ENCODE measurements around the gene B9D1.

Gene B9D1, protein sequence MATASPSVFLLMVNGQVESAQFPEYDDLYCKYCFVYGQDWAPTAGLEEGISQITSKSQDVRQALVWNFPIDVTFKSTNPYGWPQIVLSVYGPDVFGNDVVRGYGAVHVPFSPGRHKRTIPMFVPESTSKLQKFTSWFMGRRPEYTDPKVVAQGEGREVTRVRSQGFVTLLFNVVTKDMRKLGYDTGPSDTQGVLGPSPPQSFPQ

DNA sequence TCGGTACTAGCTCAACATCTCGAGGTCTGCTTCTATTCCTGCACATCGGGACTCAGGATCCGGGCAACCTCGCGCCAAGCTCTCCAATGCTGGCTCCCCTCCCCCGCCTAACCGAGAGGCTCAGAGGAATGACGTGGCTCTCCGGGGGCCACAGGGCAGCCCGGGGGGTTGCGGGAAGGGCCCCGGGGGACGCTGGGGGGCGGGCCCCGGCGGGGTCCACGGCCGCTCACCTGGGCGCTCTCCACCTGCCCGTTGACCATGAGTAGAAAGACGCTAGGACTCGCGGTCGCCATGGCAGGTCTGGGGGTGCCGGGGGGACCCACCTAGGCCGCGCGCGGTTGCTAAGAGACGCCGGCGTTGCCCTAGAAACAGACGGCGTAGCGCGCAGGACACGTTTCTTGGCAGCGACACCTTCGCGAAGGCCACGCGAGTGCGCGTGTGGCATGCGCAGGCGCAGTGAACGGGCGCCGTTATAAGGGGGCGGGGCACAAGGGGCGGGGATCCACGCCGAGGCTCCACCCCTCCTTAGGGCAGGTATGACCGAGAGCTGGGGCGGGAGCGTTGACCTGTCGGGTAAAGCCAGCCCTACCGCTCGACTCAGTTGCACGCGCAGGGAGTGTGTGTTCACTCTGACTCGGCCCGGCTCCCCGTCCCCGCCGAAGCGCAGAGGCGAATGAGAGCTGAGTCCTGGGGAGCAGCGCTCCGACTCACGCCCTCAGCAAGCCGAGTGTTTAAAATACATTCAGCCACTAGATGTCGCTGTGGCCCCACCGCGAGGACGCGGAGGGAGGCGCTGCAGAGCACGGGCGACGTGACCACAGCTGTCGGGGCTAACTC is at the start of gene B9D1:
Gene B9D1 (minus strand): TSS at position 447 of the 837 bp plus-strand sequence. CDS start 154 bp downstream, at position 293.
- H3K4me3 ChIP-seq (ENCODE audit: low read depth, low read length) = peak within 1 kb of the TSS; percentile 86
- peak; percentile 71 for DNase-seq (ENCODE audit: low read depth)
- peak; percentile 99 for TF ChIP-seq CTCF (IDR thresholded peaks at IDR 0.05; ENCODE audit: control insufficient read depth, extremely low read depth, insufficient read depth)

DNA sequence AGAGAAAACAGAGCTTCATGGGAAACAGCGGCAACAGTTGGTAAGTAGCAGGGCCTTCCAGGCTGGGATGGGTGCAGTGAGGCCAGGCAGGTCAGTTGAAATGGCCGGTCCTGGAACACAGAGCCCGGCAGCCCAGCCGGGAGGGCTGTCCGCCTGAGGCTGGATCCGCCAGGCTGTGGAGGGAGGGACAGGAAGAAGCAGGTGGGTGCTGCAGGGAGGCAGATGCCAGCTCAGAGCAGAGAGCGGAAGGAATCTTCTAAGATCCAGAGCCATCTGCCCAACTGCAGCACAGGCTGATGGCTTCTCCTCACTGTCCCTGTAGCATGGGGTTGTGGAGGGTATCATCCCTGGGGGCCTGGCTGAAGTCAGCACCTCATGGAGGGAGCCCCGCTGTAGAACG is 49.1 kb upstream of the B9D1 start:
- no peak overlapping the region for H3K4me3 ChIP-seq (ENCODE audit: low read depth, low read length)
- no peak for DNase-seq (ENCODE audit: low read depth)
- no peak for TF ChIP-seq CTCF (IDR thresholded peaks at IDR 0.05; ENCODE audit: control insufficient read depth, extremely low read depth, insufficient read depth)

- no peak within 1 kb of the TSS for H3K4me3 ChIP-seq (ENCODE audit: low read depth, low read length)
- TF ChIP-seq CTCF (IDR thresholded peaks at IDR 0.05; ENCODE audit: control insufficient read depth, extremely low read depth, insufficient read depth) = no peak
- DNase-seq (ENCODE audit: low read depth) = no peak
Observed at GRCh38 chr17:19410875-19411620, 48.5 kb upstream of the B9D1 start, which contains the start of gene RNF112. TSS of gene RNF112 (plus strand) at chr17:19411232. CDS start at chr17:19411409, 177 bp downstream.

- no peak overlapping the region for H3K4me3 ChIP-seq (ENCODE audit: low read depth, low read length)
- no peak for DNase-seq (ENCODE audit: low read depth)
- no peak for TF ChIP-seq CTCF (IDR thresholded peaks at IDR 0.05; ENCODE audit: control insufficient read depth, extremely low read depth, insufficient read depth)
Observed at GRCh38 chr17:19410091-19410490, 47.6 kb upstream of the B9D1 start.

DNA sequence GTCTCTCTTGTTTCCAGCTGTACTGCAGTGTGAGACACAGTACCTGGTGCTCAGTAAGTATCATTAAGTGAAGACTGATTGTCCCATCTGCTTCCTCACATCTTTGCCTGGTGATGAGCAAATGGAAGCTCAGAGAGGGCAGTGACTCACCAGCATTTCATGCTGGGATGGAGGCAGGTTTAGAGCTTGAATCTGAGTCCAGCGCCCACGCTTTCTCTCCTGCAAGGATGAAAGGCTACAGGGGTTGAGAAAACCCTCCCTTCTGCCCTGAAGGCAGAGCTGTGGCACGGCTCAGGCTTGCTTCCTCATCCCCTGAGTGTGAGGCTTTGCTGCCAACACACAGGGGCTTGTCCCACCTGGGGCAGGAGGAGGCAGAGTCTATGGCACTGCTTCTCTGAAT is 47.0 kb upstream of the B9D1 start:
- no peak for DNase-seq (ENCODE audit: low read depth)
- no peak overlapping the region for H3K4me3 ChIP-seq (ENCODE audit: low read depth, low read length)
- no peak for TF ChIP-seq CTCF (IDR thresholded peaks at IDR 0.05; ENCODE audit: control insufficient read depth, extremely low read depth, insufficient read depth)

GRCh38 chr17:19409066-19409465 is 46.5 kb upstream of the B9D1 start:
- DNase-seq (ENCODE audit: low read depth) = no peak
- TF ChIP-seq CTCF (IDR thresholded peaks at IDR 0.05; ENCODE audit: control insufficient read depth, extremely low read depth, insufficient read depth) = no peak
- H3K4me3 ChIP-seq (ENCODE audit: low read depth, low read length) = no peak overlapping the region
